CD4-positive, alpha-beta T cell treated with Interleukin-1 beta for 1 hour (primary cell): ENCODE data around the gene SH3BP5.

ENCODE experiments used
- DNase-seq, 2 donors: peaks; one replicate each; pipeline ENCODE4 v3.0.0-alpha.2; 2020 to 2022

Gene SH3BP5

DNA sequence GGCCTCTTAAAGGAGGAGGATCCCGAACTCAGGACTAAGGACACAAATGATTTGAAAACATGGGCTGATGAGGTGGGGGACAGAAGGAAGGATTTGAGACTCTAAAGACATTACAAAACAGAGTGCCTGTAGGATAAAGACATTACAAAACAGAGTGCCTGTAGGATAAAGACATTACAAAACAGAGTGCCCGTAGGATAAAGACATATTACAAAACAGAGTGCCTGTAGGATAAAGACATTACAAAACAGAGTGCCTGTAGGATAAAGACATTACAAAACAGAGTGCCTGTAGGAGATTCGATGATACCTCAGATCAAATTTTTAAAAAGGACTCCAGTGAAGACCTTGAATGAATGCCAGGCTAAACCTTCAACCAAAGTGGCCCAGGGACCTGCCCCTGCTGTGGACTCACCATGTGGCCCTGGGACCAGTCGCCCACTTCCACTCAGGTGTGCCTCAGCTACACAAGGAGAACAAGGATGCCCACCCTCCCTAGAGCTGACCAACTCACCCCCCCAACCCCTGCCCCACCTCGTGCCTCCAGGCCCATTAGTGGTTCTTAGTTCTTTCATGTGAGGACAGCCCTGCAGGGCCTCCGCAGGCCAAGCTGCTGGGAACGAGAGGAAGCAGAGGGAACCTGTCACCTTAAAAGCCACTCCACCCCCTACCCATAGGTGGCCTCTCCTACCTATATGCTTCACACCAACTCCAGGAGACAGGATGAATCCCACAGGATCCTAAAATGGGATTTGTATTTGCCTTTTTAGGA lies 59.8 kb downstream of the SH3BP5 start:
- DNase-seq, result no peak

DNA sequence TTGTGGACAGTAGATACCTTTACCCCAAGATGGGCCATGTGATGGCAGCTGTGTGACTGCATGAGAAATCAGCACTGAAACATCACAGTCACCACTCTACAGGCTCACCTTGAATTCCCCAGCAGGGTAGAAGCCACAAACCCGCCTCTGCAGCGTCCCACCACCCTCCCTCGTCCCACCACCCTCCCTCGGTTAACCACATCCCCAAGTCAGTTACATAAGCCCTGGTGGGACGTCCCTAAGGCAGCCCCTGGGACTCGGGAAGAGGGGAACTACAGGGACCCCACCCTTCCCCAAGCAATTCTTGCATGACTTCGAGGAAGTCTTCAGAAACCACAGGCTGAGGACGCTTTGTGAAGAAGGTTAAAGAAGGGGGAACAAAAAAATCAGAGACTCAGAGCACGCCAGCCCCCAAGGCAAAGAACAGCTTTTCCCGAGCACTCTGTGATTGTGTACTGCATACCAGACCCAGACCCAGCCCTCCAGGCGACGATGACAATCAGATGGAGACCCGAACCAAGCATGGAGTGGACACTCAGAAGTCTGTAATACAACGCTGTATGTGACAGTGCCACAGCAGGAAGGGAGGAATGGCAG lies 60.5 kb downstream of the SH3BP5 start:
- DNase-seq, result peak; percentile 90 to 91

DNA sequence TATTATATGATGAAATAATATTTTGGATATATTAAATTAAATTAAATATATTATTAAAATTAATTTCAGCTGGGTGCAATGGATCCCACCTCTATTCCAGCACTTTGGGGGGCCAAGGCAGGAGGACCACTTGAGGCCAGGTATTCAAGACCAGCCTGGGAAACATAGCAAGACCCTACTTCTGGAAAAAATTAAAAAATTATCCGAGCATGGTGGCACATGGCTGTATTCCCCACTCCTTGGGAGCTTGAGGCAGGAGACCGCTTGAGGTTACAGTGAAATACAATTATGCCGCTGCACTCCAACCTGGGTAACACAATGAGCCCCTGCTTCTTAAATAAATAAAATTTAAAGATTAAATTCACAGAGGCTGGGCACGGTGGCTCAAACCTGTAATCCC lies 61.4 kb downstream of the SH3BP5 start:
- DNase-seq, result no peak

DNA sequence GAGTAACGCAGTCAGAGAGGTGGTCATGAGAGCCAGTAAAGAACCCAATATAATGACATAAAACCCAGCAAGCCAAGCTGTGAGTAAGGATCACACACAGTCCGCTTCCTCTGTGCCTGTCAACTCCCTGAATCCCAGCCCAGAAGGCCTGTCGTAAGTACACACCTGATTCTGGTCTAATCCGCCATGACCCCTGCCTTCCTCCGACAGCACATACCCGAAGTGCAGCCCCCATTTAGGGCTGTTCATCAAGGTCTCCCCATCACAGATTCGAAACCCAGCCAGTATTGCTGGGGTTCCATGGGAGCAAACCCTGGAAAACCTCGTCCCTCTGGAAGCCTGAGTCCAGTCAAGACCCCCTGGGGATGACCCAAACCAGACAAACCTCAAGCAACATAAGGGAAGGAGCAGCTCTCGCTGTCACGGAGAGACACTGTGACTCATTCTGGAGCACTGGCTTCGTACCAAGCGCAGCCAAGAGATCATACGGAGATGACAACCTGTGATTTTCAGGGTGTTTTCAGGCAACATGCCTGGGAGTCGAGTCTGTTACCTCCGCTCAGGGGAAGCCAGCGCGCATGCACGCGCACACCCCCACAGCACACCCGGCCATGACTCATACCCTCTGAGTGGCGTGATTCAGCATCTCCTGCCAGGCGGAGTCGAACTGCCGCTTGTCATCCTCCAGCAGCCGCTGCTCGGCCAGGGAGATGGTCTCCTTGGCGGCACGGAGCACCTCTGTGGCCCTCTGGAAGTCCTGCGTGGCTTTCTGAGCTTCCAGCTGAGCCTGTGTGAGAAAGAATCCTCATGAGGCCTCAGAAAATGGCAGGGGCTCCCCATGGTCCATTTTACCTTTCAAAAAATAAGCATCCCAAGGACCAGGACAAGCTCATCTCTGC lies 63.0 kb downstream of the SH3BP5 start:
- DNase-seq, result peak; percentile 85 to 91

DNA sequence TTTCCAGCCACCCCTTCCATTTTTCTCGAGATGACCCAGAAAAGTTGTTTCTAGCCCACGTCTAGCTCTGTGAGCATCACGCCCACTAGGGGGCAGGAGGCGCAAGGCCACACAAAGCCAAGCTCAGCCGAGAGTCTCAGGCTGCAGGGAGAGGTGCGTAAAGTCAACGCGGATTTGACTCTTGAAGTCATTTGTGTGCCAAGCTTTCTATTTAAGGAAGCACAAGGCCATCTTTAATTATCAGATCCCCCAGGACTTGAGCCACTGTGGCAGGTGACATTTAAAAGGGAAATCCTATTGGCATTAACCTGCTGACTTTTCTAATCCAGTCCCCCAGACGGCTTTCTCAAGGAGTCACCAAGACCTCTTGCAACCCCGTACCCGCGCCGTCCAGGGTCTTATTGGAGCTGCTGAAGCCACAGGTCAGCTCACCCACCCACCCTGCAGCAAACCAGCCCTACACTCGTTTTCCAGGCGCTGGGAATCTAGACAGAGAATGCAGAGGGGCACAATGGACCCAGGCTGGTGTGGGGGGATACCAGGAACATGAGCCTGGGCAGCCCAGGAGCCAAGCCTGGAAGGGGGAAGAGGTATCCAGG lies 64.3 kb downstream of the SH3BP5 start:
- peak; percentile 86 for DNase-seq

DNA sequence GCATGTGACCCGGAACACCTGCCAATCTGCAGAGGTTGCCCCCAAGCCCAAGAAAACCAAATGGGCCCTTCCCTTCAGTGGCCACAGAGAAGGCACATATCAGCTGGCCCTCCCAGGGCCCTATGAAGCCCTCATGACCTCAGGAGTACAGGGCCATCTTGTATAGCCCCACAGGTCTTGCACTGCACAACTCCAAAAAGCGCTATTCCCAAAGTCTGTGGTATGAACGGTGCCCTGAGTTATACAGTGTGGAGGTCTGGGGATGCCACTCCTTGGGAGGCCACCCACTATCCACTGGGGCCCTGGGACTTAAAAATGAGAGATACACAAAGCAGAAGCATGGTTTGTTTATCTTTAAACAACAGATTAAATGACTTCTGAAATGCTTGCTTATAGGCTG lies 64.9 kb downstream of the SH3BP5 start:
- no peak for DNase-seq

DNA sequence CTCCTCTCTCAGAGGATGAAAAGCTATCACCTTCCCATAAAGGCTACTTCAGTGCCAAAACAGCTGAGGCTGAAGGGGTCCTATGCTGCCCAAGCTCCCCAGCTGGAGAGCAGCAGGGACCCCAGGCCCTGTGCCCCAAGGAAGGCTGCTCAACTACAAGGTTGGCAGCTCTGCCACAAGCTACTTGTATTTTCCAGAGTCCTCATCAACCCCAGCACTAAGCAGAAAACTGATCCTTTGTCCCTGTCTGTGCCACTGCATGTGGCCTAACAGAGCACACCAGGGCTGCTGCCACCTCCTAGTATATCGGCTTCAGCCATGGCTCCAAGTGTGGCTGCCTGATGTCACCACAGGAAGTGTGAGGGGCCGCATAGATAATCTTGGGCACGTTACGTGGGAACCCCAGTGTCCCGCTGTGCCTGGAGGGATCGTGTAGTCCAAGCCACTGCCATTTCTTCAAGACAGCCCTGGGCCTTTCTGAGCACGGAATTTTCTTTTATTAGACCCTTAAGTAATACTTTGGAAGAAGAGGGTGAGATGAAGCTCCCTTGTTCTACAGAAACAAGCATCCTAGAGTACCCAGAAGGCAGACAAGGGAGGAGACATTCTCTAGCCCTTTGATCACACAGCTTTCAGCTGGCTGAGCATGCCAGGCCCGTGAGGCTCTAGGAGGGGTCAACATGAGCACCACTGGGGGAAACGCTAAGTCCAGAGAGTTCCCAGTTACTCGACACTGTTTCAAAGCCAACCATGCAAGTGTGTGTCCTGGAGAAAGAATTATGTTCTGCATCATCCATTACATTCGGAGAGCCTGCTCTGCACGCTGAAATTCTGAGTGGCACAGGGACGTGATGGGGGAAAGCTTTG lies 65.6 kb downstream of the SH3BP5 start:
- DNase-seq, result no peak

DNA sequence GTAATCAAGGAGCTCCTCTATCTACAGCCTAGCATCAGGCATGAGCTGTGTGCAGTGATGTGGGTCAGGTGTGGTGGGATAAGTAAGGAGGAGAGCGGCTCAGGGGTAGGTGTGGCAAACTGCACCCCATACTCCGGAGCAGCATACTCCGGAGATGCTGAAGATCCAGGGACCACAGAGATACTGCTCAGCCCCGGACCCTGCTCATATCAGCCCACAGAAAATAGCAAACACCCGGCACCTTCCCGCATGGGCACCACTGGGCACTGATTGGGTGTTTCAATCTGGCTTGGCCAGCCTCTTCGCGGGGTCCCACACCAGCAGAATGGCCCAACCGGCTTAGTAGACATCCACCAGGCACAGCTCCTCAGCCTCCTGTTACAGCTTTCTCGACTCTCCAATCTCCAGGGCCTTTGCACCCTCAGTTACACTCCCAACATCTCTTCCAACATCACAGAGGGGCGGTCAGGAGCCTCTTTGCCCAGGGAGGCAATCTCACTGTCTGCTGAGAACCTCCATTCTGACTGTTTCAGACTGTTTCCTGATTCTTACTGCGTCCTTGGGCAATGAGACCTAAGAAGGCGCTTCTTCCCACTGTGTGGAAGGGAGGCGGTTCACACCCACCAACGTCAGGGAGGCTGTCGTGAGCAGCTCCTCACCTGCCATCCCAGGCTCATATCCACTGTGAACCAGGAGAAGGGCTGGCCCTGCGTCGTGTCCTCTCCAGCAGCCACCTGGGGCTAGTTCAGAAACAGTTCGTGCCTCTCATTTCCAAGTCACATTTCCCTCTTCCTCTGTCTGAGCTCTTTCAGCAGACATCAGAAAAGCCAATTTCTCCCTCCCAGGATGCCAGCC lies 66.5 kb downstream of the SH3BP5 start:
- DNase-seq, result no peak

DNA sequence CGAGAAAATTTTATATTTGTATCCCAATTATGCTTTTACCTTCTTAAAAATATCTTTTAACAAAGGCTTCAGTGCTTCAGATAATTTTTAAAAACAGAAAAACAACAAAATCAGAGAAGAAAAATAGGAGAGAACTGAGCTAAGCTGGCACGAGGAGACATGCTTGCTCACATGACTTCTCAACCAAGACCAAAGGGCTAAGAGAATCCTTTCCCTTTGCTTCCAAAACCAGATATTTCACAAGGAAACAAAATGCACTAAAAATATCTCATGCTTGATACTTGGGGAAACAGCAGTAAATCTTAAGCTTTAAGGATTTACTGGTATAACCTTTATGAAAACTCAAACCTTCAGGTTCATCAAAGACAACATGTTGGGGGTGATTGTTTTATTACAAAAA lies 67.9 kb downstream of the SH3BP5 start:
- DNase-seq, result no peak

DNA sequence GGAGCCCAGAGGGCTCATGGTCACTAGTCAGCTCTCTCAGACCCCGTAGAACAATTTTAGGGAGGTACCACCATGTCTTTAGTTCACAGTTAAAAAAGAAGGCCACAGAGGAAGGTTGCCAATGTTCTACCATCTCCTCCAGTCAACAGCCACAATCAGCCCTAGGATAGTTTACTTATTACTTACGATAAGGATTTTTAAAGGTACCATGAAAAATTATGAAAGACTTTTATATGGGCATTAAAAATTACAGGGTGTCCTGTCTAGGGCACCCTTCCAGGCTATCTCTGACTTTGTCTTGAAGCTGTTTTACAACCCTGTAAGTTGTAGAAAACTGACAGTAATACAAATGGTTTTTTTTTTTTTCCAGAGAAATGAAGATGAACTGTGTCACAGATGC lies 68.5 kb downstream of the SH3BP5 start:
- no peak for DNase-seq

DNA sequence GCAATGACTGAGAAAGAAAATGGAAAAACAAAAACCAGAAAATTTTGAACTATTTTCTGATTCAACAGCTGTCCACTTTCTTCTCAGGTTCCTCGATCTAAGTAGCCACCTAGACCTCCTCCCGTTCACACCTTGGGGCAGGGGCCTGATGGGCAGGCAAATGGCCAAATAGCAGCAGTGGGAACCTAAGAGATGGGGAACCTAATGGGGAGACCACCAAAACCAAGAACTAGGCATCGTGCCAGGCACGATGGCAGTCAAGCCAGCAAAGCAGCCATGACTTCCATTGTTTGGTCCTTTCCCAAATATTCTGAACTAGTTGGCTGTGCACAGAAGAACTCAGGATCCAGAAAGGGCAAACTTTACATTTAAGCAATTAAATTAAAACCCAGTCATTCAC lies 69.3 kb downstream of the SH3BP5 start:
- no peak for DNase-seq

DNA sequence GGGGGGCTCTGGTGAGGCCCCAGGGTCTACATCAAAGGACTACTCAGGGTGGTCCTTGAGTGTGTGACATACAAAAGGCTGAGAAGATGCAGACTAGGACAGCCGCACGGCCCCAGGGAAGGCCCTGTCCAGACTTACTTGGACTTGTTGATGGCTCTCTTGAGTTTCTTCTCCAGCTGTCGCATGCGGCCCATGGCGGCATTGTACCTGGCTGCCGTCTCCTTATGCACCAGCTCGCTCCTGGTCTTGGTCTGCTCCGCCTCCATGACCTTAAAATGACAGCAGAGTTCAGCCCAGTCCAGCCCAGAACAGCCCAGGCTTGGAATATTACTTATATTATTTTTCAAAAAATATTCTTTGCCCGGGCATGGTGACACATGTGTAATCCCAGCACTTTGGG lies 70.4 kb downstream of the SH3BP5 start:
- no peak for DNase-seq

DNA sequence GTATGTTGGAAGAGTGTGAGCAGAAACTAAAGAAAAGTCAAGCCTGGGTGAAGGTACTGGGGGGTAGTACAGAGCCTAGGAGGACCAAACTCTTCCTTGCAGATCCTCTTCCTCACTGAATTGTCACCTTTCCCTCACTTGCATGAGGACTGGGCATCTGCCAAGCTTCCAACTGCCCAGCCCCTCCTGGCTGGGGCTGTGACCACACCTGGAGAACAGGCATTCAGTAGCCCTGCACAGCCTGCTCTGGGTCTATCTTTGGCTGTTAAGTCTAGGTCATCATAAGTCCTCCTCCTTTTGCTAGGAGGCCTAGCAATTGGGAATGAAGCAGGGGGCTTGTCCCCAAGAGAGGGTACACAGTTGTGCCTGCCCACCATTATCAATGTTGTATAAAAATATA lies 71.1 kb downstream of the SH3BP5 start:
- no peak for DNase-seq

DNA sequence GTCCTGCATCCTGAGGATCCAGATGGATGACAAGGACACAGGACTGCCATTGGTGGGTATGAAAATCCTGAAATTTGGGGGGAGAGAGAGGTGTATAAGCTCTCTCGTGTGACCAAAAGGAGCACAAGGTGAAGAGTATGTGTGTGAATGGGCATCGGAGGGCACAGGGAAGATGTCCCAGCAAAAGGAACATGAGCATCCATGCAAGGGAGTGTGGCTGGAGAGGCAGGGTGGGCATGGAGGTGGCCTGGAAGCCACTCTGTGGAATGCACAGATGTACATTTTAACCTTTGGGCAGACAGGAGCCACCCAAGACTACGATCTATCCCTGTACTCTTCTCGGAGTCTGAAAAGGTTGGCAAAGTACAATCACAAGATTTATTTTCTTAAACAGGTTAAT lies 71.9 kb downstream of the SH3BP5 start:
- no peak for DNase-seq

DNA sequence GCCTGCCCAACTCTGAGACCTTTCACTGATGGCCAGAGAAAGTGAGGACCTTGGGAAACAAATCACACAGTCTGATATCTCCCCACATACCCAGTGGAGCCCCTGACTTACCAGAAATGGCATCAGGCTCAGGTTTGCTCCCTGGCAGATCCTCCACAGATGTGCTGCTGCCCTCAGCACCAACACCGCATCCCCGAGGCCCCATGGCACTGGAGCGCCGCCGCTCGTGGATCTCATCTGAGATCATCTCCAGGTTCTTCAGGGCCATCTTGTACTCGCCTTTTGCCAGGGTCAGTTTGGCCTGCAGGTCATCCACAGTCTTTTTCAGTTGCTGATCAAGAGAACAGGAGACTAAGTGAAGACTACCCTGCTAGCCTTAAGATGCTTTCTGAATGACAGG lies 73.7 kb downstream of the SH3BP5 start:
- DNase-seq, result no peak

DNA sequence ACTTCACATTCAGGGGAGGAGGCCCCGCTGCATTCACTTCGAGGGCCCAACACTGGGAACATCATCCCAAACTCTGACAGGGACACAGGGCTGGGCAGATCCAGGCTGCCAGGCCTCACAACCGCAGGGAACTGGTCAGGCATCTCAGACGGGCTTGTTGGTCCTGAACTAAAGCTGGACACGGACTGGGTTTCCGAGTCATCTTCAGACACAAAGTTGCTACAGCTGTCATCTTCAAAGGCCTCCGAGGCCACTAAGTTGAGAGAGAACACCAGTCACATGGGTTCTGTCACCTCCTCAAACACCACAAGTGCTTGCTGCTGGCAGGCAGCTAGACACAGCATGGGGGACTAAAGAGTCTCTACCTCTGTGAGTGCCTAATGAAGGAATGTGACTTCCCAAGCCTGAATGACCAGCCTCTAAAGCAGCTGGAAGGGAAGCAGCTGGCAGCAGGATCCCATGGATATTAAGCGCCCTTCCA lies 75.5 kb downstream of the SH3BP5 start:
- DNase-seq, result no peak

DNA sequence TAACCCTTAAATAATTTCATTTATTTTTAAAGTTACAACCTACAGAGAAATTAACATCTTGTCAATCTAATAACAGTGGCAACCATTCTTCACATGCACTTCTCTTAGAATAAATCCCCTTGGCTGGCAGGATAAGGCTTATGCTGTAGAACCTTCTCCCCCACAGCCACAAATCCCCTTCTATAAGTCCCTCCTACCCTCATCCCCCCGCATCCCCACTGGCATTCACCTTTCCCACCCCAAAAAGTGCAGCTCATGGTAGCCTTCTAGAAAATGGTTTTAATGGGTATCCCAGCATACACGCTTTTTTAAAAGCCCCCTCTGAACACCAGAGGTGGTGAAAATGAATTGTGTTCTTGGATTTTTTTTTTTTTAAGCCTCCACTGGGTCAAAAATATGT lies 77.2 kb downstream of the SH3BP5 start:
- no peak for DNase-seq

DNA sequence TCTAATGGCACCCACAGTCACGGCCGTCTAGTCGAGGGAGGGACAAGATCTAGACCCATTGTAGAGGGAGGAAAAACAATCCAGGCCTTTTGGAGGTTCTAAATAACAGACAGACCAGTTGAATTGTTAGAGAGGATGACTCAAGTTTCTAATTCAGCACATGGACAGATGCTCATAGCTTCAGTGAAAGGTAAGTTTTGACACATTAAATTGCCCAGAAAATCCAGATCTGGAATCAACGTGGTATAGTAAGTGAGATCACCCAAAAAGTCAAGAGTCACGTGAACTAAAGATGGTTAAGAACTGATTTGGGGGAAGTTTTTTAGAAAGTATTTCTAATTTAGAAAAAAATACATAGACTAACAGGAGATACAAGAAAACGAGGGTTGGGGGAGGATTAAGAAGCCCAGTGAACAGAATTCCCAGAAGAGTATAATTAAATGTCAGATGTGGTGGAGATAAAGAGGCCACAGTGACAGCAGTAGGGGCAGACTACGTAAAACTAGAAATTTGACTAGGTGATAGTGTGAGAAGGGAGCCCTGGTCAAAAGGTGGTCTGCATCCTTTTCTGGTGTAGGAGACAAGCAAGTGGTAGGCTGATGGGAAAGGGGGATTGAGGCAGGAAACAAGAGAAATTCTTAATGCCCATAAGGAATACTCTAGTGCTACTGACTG lies 79.2 kb downstream of the SH3BP5 start:
- no peak for DNase-seq

DNA sequence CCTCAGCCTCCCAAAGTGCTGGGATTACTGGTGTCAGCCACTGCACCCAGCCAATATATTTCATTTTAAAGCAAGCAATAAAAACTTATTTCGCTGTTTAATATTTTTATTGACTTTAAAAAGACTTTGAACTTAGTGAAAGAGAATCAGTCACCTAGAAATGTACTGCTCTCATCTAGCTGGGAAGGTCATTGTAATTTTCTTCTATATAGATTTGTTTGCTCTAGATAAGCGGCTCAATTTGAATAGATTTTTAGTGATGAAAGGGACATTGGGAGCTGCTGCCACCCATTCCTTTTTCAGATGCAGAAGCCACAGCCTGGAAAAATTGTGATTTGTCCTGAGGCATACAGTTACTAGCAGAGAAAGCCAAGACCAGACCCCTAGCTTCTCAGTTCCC lies 86.2 kb downstream of the SH3BP5 start:
- DNase-seq, result no peak

DNA sequence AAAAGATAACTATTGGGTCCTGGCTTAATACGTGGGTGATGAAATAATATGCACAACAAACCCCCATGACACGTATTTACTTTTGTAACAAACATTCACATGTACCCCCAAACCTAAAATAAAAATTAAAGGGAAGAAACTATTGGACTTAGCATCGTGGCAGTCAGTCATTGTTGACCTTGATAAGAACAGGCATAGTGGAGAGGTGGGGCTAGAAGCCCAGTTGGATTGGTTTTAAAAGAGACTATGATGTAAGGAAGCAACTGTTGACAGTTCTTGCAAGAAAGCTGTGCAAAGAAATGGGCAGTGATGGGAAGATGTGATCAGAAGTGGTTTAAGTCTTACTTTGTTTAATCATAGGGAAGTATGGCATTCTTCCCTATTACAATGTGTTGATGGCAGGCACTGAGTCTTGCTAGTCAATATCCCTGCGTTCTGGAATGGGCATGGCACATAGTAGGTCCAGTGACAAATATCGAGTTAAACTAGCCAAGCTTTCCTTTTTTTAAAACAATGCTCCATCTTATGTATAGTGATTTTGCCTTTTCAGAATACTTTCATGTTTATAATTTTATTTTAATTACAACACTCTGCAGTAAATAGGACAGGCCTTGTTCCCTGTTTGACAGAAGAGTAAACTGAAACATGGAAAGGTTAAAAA lies 88.4 kb downstream of the SH3BP5 start:
- no peak for DNase-seq
